ENCODE data around the gene FEV. TPM values are rescaled to one million over a fixed set of nuclear protein-coding genes. Genes with fewer than 3 reads are reported as not detected.

Gene FEV
- total RNA-seq, 6 donors from 2014 or later = not detected

- Histone ChIP-seq H3K27ac (no peak overlapping the region), H3K36me3 (no peaks in the 10 kb centered on the region), H3K4me1 (peaks cover 41 to 53% (median 46%) of the 10 kb centered on the region in 4 donors), H3K4me3 (no peak overlapping the region), H3K27me3 (peaks cover 3 to 90% (median 56%) of the 10 kb centered on the region in 4 donors), H3K9me3 (no peaks in the 10 kb centered on the region)
- WGBS, 2 donors = 15 to 19% methylated on average over 19 to 23 of the region's 23 CpGs
- no peak for TF ChIP-seq POLR2A (IDR thresholded peaks at IDR 0.05)
- no peak for TF ChIP-seq EP300 (IDR thresholded peaks at IDR 0.05)
- TF ChIP-seq CTCF (IDR thresholded peaks at IDR 0.05) = no peak
- no peak for TF ChIP-seq POLR2AphosphoS5 (IDR thresholded peaks at IDR 0.05)
- no peak for ATAC-seq (ENCODE audit: low FRiP score in 2 of 2)
- DNase-seq = no peak
Measured at GRCh38 chr2:218983263-218983933, 1.6 kb downstream of the FEV start.

GRCh38 chr2:218982586-218983262 lies 2.3 kb downstream of the FEV start:
- Histone ChIP-seq H3K27ac (no peak overlapping the region), H3K36me3 (no peaks in the 10 kb centered on the region), H3K9me3 (no peaks in the 10 kb centered on the region), H3K27me3 (peaks cover 3 to 85% (median 53%) of the 10 kb centered on the region in 4 donors), H3K4me3 (no peak overlapping the region), H3K4me1 (peaks cover 41 to 53% (median 46%) of the 10 kb centered on the region in 4 donors)
- DNase-seq (no peak), ATAC-seq (ENCODE audit: low FRiP score in 2 of 2) (no peak)
- WGBS, 2 donors = 5 to 6% methylated on average over 8 to 21 of the region's 28 CpGs
- no peak for TF ChIP-seq EP300 (IDR thresholded peaks at IDR 0.05)
- no peak for TF ChIP-seq POLR2AphosphoS5 (IDR thresholded peaks at IDR 0.05)
- TF ChIP-seq POLR2A (IDR thresholded peaks at IDR 0.05) = no peak
- no peak for TF ChIP-seq CTCF (IDR thresholded peaks at IDR 0.05)

- Histone ChIP-seq H3K27ac (no peak overlapping the region), H3K9me3 (no peaks in the 10 kb centered on the region), H3K36me3 (no peaks in the 10 kb centered on the region), H3K4me3 (peak overlapping the region in 3 of 4 donors; percentile 9 to 28 (median 15)), H3K4me1 (peaks cover 41 to 53% (median 46%) of the 10 kb centered on the region in 4 donors), H3K27me3 (peaks cover 3 to 82% (median 53%) of the 10 kb centered on the region in 4 donors)
- DNase-seq = peak in 1 of 2 donors; percentile 89
- TF ChIP-seq CTCF (IDR thresholded peaks at IDR 0.05) = no peak
- WGBS, 2 donors = 2 to 4% methylated on average over 21 to 65 of the region's 69 CpGs
- peak in 1 of 2 donors; percentile 16 for ATAC-seq (ENCODE audit: low FRiP score in 2 of 2)
Measured at GRCh38 chr2:218981881-218982585, 3.0 kb downstream of the FEV start.

DNA sequence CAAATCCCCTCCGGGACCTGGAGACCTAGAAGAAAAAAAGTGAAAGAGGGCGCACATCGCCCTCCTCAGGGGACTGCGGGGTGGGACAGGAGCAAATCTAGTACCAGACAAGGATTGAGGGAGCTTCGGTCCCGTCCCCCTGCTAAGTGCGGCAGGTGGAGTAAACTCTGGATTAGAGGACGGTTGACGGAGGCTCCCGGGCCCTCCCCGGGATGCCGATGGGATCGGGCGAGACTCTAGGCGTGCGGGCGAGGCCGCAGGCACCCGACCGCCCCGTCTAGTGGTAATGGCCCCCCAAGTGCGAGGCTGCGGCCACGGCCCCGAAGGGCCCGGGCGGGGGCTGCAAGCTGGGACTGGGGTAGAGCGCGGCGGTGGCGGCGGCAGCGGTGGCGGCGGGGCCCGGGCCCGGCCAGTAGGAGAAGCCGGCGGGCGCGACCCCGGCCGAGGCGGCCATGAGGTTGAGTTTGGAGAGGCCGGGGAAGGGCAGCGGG lies 3.5 kb downstream of the FEV start:
- 3 to 7% methylated on average over 16 to 37 of the region's 46 CpGs for WGBS, 2 donors
- ATAC-seq (ENCODE audit: low FRiP score in 2 of 2) (no peak), DNase-seq (peak in 1 of 2 donors; percentile 88)
- Histone ChIP-seq H3K36me3 (no peaks in the 10 kb centered on the region), H3K4me1 (peaks cover 41 to 53% (median 46%) of the 10 kb centered on the region in 4 donors), H3K27me3 (peaks cover 3 to 76% (median 51%) of the 10 kb centered on the region in 4 donors), H3K9me3 (no peaks in the 10 kb centered on the region), H3K4me3 (peak overlapping the region in 3 of 4 donors; percentile 9 to 28 (median 15)), H3K27ac (no peak overlapping the region)
- no peak for TF ChIP-seq EP300 (IDR thresholded peaks at IDR 0.05)
- no peak for TF ChIP-seq CTCF (IDR thresholded peaks at IDR 0.05)
- TF ChIP-seq POLR2A (IDR thresholded peaks at IDR 0.05) = no peak
- no peak for TF ChIP-seq POLR2AphosphoS5 (IDR thresholded peaks at IDR 0.05)
